Stimulated activated naive B cell treated with anti-CD40 and anti-IgM and Interleukin-4, amounts not matched to agents 10 μg/mL and 1 μg/mL and 100 μg/mL, for 72 hours (primary cell): ENCODE results near the gene RALB.
"Not testable (repeated sequence)": the region's sequence is repeated elsewhere in the genome, so short reads cannot be mapped to it uniquely, and the experiment has no call there.

ENCODE experiments used
- ATAC-seq, 2 donors: fragments of 150-1000 bp; cut with Tn5 transposase; replicated peaks; 2 replicates each; pipeline ENCODE4 v1.10.0; 2021; ENCODE audit warnings: moderate library complexity in 1 of 2
- DNase-seq: peaks from one replicate; pipeline ENCODE4 v3.0.0; 2021
- H3K27ac Mint-ChIP-seq: one replicate; pipeline ENCODE4 v1.8.0; 2022; ENCODE audit warnings: mild to moderate bottlenecking, mixed read lengths
- H3K27me3 Mint-ChIP-seq, 2 donors: one replicate each; pipeline ENCODE4 v1.8.0; 2022; ENCODE audit warnings: mixed read lengths in 2 of 2
- H3K36me3 Mint-ChIP-seq, 2 donors: one replicate each; pipeline ENCODE4 v1.8.0; 2022; ENCODE audit warnings: mixed read lengths in 2 of 2, mild to moderate bottlenecking in 1 of 2
- H3K4me1 Mint-ChIP-seq, 2 donors: one replicate each; pipeline ENCODE4 v1.8.0; 2022; ENCODE audit warnings: mixed read lengths in 2 of 2, mild to moderate bottlenecking in 1 of 2
- H3K4me3 Mint-ChIP-seq, 2 donors: one replicate each; pipeline ENCODE4 v1.8.0; 2022; ENCODE audit warnings: mild to moderate bottlenecking in 2 of 2, mixed read lengths in 2 of 2, moderate library complexity in 1 of 2
- H3K9me3 Mint-ChIP-seq, 2 donors: one replicate each; pipeline ENCODE4 v1.8.0; 2022; ENCODE audit warnings: mixed read lengths in 2 of 2, mild to moderate bottlenecking in 1 of 2

Gene RALB

GRCh38 chr2:120256651-120257000 lies 4.0 kb downstream of the RALB start:
- Mint-ChIP-seq H3K4me1 (peaks cover 47 to 64% of the 10 kb centered on the region in 2 donors), H3K36me3 (peaks cover 62 to 63% of the 10 kb centered on the region in 2 donors), H3K27me3 (no peaks in the 10 kb centered on the region), H3K27ac (peak overlapping the region; percentile 37), H3K4me3 (peak overlapping the region; percentile 26 to 98), H3K9me3 (peaks cover 14 to 15% of the 10 kb centered on the region in 2 donors)
- no peak for ATAC-seq
- DNase-seq: no peak

- H3K36me3 Mint-ChIP-seq: peaks cover 62 to 63% of the 10 kb centered on the region in 2 donors
- ATAC-seq: no peak
- H3K4me1 Mint-ChIP-seq: peaks cover 41 to 55% of the 10 kb centered on the region in 2 donors
- no peaks in the 10 kb centered on the region for H3K27me3 Mint-ChIP-seq
- peak overlapping the region; percentile 63 to 66 for H3K4me3 Mint-ChIP-seq
- DNase-seq: no peak
- peak overlapping the region; percentile 37 for H3K27ac Mint-ChIP-seq
- peaks cover 14 to 15% of the 10 kb centered on the region in 2 donors for H3K9me3 Mint-ChIP-seq
Measured at GRCh38 chr2:120257522-120257921, 4.9 kb downstream of the RALB start.

GRCh38 chr2:120258196-120258595 lies 5.5 kb downstream of the RALB start:
- Mint-ChIP-seq H3K4me3 (peak overlapping the region; percentile 63 to 66), H3K27ac (peak overlapping the region; percentile 52), H3K9me3 (peaks cover 14 to 15% of the 10 kb centered on the region in 2 donors), H3K36me3 (peaks cover 61 to 63% of the 10 kb centered on the region in 2 donors), H3K4me1 (peaks cover 41 to 55% of the 10 kb centered on the region in 2 donors), H3K27me3 (no peaks in the 10 kb centered on the region)
- ATAC-seq (no peak), DNase-seq (no peak)

- Mint-ChIP-seq H3K4me1 (peaks cover 33 to 45% of the 10 kb centered on the region in 2 donors), H3K36me3 (peaks cover 51 to 55% of the 10 kb centered on the region in 2 donors), H3K9me3 (peaks cover 14 to 15% of the 10 kb centered on the region in 2 donors), H3K4me3 (peak overlapping the region; percentile 14 to 72)
- ATAC-seq, DNase-seq, H3K27me3 Mint-ChIP-seq, H3K27ac Mint-ChIP-seq: not testable (repeated sequence)
Measured at GRCh38 chr2:120259939-120260338, 7.3 kb downstream of the RALB start.

GRCh38 chr2:120260736-120261135 lies 8.1 kb downstream of the RALB start:
- Mint-ChIP-seq H3K4me1 (peaks cover 34 to 45% of the 10 kb centered on the region in 2 donors), H3K4me3 (peak overlapping the region; percentile 14 to 72), H3K27ac (no peak overlapping the region), H3K36me3 (peaks cover 48 to 49% of the 10 kb centered on the region in 2 donors), H3K27me3 (no peaks in the 10 kb centered on the region), H3K9me3 (peaks cover 14 to 15% of the 10 kb centered on the region in 2 donors)
- ATAC-seq (no peak), DNase-seq (no peak)

- no peak overlapping the region for H3K4me3 Mint-ChIP-seq
Measured at GRCh38 chr2:120261387-120262006, 8.8 kb downstream of the RALB start.

GRCh38 chr2:120262150-120262549 lies 9.5 kb downstream of the RALB start:
- no peak for DNase-seq
- H3K27ac Mint-ChIP-seq: no peak overlapping the region
- H3K36me3 Mint-ChIP-seq: peaks cover 38 to 43% of the 10 kb centered on the region in 2 donors
- ATAC-seq: peak; percentile 12 to 33
- peaks cover 11 to 12% of the 10 kb centered on the region in 2 donors for H3K9me3 Mint-ChIP-seq
- H3K4me1 Mint-ChIP-seq: peaks cover 28 to 40% of the 10 kb centered on the region in 2 donors
- H3K27me3 Mint-ChIP-seq: no peaks in the 10 kb centered on the region
- no peak overlapping the region for H3K4me3 Mint-ChIP-seq

More at GRCh38 chr2:120261387-120262006, 8.8 kb downstream of the RALB start:
- Mint-ChIP-seq H3K36me3 (peaks cover 41 to 42% of the 10 kb centered on the region in 2 donors), H3K27me3 (no peaks in the 10 kb centered on the region), H3K27ac (no peak overlapping the region), H3K4me1 (peaks cover 27 to 40% of the 10 kb centered on the region in 2 donors), H3K9me3 (peaks cover 11 to 12% of the 10 kb centered on the region in 2 donors)
- peak; percentile 83 for DNase-seq
- peak; percentile 96 to 97 for ATAC-seq

GRCh38 chr2:120262761-120263428 lies 10.2 kb downstream of the RALB start:
- H3K9me3 Mint-ChIP-seq: peaks cover 11 to 12% of the 10 kb centered on the region in 2 donors
- ATAC-seq (no peak), DNase-seq (no peak)
- peaks cover 34 to 41% of the 10 kb centered on the region in 2 donors for H3K36me3 Mint-ChIP-seq
- H3K4me1 Mint-ChIP-seq: peaks cover 26 to 39% of the 10 kb centered on the region in 2 donors
- no peak overlapping the region for H3K4me3 Mint-ChIP-seq
- no peak overlapping the region for H3K27ac Mint-ChIP-seq
- no peaks in the 10 kb centered on the region for H3K27me3 Mint-ChIP-seq

GRCh38 chr2:120265006-120265405 lies 12.4 kb downstream of the RALB start:
- Mint-ChIP-seq H3K36me3 (peaks cover 30 to 42% of the 10 kb centered on the region in 2 donors), H3K4me1 (peaks cover 22 to 41% of the 10 kb centered on the region in 2 donors), H3K27me3 (no peaks in the 10 kb centered on the region), H3K4me3 (peak overlapping the region; percentile 55 to 71), H3K9me3 (peaks cover 7% of the 10 kb centered on the region in 2 donors), H3K27ac (no peak overlapping the region)
- DNase-seq (no peak), ATAC-seq (peak; percentile 47 to 56)

GRCh38 chr2:120267348-120267747 lies 14.7 kb downstream of the RALB start:
- peak overlapping the region; percentile 48 to 73 for H3K4me3 Mint-ChIP-seq
- ATAC-seq: peak; percentile 40 to 86
- no peak overlapping the region for H3K27ac Mint-ChIP-seq
- H3K4me1 Mint-ChIP-seq: peaks cover 41 to 64% of the 10 kb centered on the region in 2 donors
- DNase-seq: no peak
- peaks cover 0 to 6% of the 10 kb centered on the region in 2 donors for H3K9me3 Mint-ChIP-seq
- no peaks in the 10 kb centered on the region for H3K27me3 Mint-ChIP-seq
- H3K36me3 Mint-ChIP-seq: peaks cover 38 to 51% of the 10 kb centered on the region in 2 donors

GRCh38 chr2:120269076-120269744 lies 16.6 kb downstream of the RALB start:
- H3K4me1 Mint-ChIP-seq: peaks cover 46 to 81% of the 10 kb centered on the region in 2 donors
- DNase-seq (no peak), ATAC-seq (no peak)
- H3K27ac Mint-ChIP-seq: no peak overlapping the region
- H3K27me3 Mint-ChIP-seq: no peaks in the 10 kb centered on the region
- H3K9me3 Mint-ChIP-seq: peaks cover 0 to 8% of the 10 kb centered on the region in 2 donors
- peaks cover 52 to 59% of the 10 kb centered on the region in 2 donors for H3K36me3 Mint-ChIP-seq
- no peak overlapping the region for H3K4me3 Mint-ChIP-seq

GRCh38 chr2:120269816-120270215 lies 17.2 kb downstream of the RALB start:
- DNase-seq: no peak
- Mint-ChIP-seq H3K27ac (peak overlapping the region; percentile 20), H3K36me3 (peaks cover 52 to 56% of the 10 kb centered on the region in 2 donors), H3K27me3 (no peaks in the 10 kb centered on the region), H3K4me1 (peaks cover 43 to 77% of the 10 kb centered on the region in 2 donors), H3K9me3 (peaks cover 0 to 8% of the 10 kb centered on the region in 2 donors), H3K4me3 (no peak overlapping the region)
- ATAC-seq: no peak

GRCh38 chr2:120271711-120272379 lies 19.2 kb downstream of the RALB start:
- H3K36me3 Mint-ChIP-seq: peaks cover 54 to 58% of the 10 kb centered on the region in 2 donors
- ATAC-seq (peak; percentile 60 to 77), DNase-seq (no peak)
- no peak overlapping the region for H3K4me3 Mint-ChIP-seq
- H3K27me3 Mint-ChIP-seq: no peaks in the 10 kb centered on the region
- peaks cover 44 to 61% of the 10 kb centered on the region in 2 donors for H3K4me1 Mint-ChIP-seq
- peaks cover 0 to 13% of the 10 kb centered on the region in 2 donors for H3K9me3 Mint-ChIP-seq
- no peak overlapping the region for H3K27ac Mint-ChIP-seq
